Natural killer cell (primary cell): ENCODE measurements around the gene CLEC4F. TPM values are rescaled to one million over a fixed set of nuclear protein-coding genes. Genes with fewer than 3 reads are reported as not detected.

Source experiments
- ATAC-seq, 3 donors: fragments of 150-1000 bp in 2 of 3; fragments of 200-7000 bp in 1 of 3; cut with Tn5 transposase; 1 replicate in 1 of 3; 2 replicates in 2 of 3; pipeline ENCODE4 v1.10.0; 2021; ENCODE audit warnings: mild to moderate bottlenecking in 2 of 3, moderate library complexity in 2 of 3
- DNase-seq, 2 donors: peaks; one replicate each; pipeline versions ENCODE4 v3.0.0 to v3.0.0-alpha.2; 2013 to 2021; ENCODE audit warnings: mixed read lengths in 1 of 2
- H3K27ac ChIP-seq: one replicate; pipeline ENCODE4 v1.5.1; 2013; ENCODE audit warnings: mild to moderate bottlenecking, low read length
- H3K27me3 ChIP-seq: one replicate; pipeline ENCODE4 v1.6.1; 2013; ENCODE audit warnings: low read length; ENCODE audit not compliant: control insufficient read depth, insufficient read depth
- H3K36me3 ChIP-seq: one replicate; pipeline ENCODE4 v1.6.1; 2013; ENCODE audit warnings: low read length; ENCODE audit not compliant: control insufficient read depth, insufficient read depth
- H3K4me1 ChIP-seq: one replicate; pipeline ENCODE4 v1.6.1; 2013; ENCODE audit warnings: low read length; ENCODE audit not compliant: control insufficient read depth, insufficient read depth
- H3K4me3 ChIP-seq: one replicate; pipeline ENCODE4 v1.5.1; 2013; ENCODE audit warnings: low read length
- H3K9me3 ChIP-seq: one replicate; pipeline ENCODE4 v1.6.1; 2013; ENCODE audit warnings: low read length; ENCODE audit not compliant: control insufficient read depth, insufficient read depth
- H3K27ac Mint-ChIP-seq, 2 donors: one replicate each; pipeline ENCODE4 v1.8.0; 2022; ENCODE audit warnings: mild to moderate bottlenecking in 2 of 2, mixed read lengths in 2 of 2, moderate library complexity in 1 of 2
- H3K27me3 Mint-ChIP-seq, 2 donors: one replicate each; pipeline ENCODE4 v1.8.0; 2022; ENCODE audit warnings: low read depth in 2 of 2, mixed read lengths in 2 of 2
- H3K36me3 Mint-ChIP-seq: one replicate; pipeline ENCODE4 v1.8.0; 2022; ENCODE audit warnings: mixed read lengths
- H3K4me1 Mint-ChIP-seq, 2 donors: one replicate each; pipeline ENCODE4 v1.8.0; 2022; ENCODE audit warnings: mixed read lengths in 2 of 2
- H3K4me3 Mint-ChIP-seq: one replicate; pipeline ENCODE4 v1.8.0; 2022; ENCODE audit warnings: mild to moderate bottlenecking, moderate library complexity, mixed read lengths
- H3K9me3 Mint-ChIP-seq, 2 donors: one replicate each; pipeline ENCODE4 v1.8.0; 2022; ENCODE audit warnings: mixed read lengths in 2 of 2
- WGBS: methylation state at CpG from one replicate; pipeline ENCODE4 v1.1.7; 2013; ENCODE audit warnings: missing lambda C conversion rate; ENCODE audit not compliant: insufficient coverage; 5-methylcytosine and 5-hydroxymethylcytosine counted together
- intact Hi-C: fragments of 100-400 bp; cut with micrococcal nuclease; formaldehyde crosslinking; loops from one replicate; pipeline ENCODE4 v1.14.2; 2022
- total RNA-seq, 4 donors: library from RNA; stranded (reverse); fragments of 120-200 nt in 1 of 4; gene quantifications; one replicate each; pipeline versions ENCODE4 v1.2.3 to v1.2.4, GENCODE V29; 2013 to 2022
- TF ChIP-seq, protein P1 (sequence below): fragments of 200-600 bp; IDR thresholded peaks from one replicate; pipeline ENCODE4 v1.8.0; 2022; ENCODE audit warnings: antibody characterized with exemption

CLEC4F gene
- total RNA-seq, 3 donors from 2014 or later (not counting 1 experiment from before 2014, with no cell fraction given): 0.33 to 1.4 (median 0.39) TPM

DNA sequence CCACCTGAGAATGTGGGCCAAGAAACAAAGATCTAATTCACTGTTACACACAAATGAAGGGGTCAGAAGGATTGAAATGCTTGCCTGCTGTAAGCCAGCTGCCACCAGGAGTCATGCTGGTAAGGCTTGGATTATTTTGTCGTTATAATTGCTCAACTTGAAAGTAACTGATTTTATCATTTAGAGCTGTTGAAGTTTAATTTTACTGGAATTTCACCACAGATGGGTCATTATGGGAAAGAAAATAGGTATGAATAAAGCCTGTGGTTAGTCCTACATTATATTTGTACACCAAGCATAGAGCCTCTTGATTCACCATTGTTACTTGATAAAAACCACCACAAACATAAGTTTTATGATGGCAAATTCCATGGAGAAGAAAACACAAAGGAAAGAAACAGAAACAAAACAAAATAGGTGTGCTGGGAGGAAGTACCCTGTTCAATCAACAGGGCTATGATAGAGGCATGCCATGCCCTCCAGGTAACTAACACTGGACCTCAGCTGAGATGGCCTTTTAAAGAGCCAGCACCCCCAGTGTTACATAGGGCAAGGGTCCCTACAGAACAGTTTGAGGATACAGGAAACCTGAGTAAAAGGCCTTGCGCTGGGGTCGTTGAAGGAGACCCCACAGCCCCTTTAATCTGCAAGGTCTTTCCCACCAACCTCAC, 3.0 kb downstream of the CLEC4F start:
- H3K27ac Mint-ChIP-seq: no peak overlapping the region
- no peak overlapping the region for H3K4me3 ChIP-seq
- no peak for ATAC-seq
- no peaks in the 10 kb centered on the region for H3K9me3 ChIP-seq
- peaks cover 10 to 18% of the 10 kb centered on the region in 2 donors for H3K4me1 Mint-ChIP-seq
- H3K9me3 Mint-ChIP-seq: no peaks in the 10 kb centered on the region
- peaks cover 3% of the 10 kb centered on the region for H3K4me1 ChIP-seq
- TF ChIP-seq, protein P1, sequence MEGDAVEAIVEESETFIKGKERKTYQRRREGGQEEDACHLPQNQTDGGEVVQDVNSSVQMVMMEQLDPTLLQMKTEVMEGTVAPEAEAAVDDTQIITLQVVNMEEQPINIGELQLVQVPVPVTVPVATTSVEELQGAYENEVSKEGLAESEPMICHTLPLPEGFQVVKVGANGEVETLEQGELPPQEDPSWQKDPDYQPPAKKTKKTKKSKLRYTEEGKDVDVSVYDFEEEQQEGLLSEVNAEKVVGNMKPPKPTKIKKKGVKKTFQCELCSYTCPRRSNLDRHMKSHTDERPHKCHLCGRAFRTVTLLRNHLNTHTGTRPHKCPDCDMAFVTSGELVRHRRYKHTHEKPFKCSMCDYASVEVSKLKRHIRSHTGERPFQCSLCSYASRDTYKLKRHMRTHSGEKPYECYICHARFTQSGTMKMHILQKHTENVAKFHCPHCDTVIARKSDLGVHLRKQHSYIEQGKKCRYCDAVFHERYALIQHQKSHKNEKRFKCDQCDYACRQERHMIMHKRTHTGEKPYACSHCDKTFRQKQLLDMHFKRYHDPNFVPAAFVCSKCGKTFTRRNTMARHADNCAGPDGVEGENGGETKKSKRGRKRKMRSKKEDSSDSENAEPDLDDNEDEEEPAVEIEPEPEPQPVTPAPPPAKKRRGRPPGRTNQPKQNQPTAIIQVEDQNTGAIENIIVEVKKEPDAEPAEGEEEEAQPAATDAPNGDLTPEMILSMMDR: no peak
- no peaks in the 10 kb centered on the region for H3K27me3 ChIP-seq
- no peak overlapping the region for H3K4me3 Mint-ChIP-seq
- H3K27ac ChIP-seq: no peak overlapping the region
- no peak for DNase-seq
- intact Hi-C loops: no loop called here
- peaks cover 0 to 6% of the 10 kb centered on the region in 2 donors for H3K27me3 Mint-ChIP-seq
- H3K36me3 Mint-ChIP-seq: no peaks in the 10 kb centered on the region
- 89% methylated on average over 3 of the region's 3 CpGs for WGBS
- H3K36me3 ChIP-seq: no peaks in the 10 kb centered on the region

DNA sequence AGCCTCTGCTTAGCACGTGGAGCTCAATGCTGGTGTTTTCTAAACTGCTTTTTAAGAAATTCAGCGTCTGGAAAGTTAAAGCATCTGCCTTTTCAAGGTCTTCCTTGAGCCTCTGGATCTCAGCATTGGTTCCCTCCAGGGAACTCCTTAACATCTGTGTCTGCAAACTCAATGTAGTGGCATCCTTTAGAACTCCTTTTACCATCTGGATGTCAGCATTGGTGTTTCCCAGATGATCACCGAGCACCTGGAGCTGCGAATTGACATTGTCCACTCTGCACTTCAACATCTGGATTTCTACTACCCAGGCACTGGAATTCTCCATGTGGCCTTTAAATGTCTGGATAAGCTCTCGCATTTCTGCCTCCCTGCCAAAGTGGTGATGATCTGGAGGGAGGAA, 3.7 kb downstream of the CLEC4F start:
- H3K36me3 ChIP-seq: no peaks in the 10 kb centered on the region
- Mint-ChIP-seq H3K27me3 (peaks cover 0 to 6% of the 10 kb centered on the region in 2 donors), H3K4me3 (no peak overlapping the region), H3K4me1 (peaks cover 6 to 14% of the 10 kb centered on the region in 2 donors), H3K27ac (no peak overlapping the region), H3K36me3 (no peaks in the 10 kb centered on the region), H3K9me3 (no peaks in the 10 kb centered on the region)
- TF ChIP-seq, protein P1: no peak
- 78% methylated on average over 5 of the region's 5 CpGs for WGBS
- no peaks in the 10 kb centered on the region for H3K9me3 ChIP-seq
- H3K27me3 ChIP-seq: no peaks in the 10 kb centered on the region
- no peak overlapping the region for H3K27ac ChIP-seq
- intact Hi-C loops: no loop called here
- no peak overlapping the region for H3K4me3 ChIP-seq
- no peaks in the 10 kb centered on the region for H3K4me1 ChIP-seq
- ATAC-seq (no peak), DNase-seq (no peak)

DNA sequence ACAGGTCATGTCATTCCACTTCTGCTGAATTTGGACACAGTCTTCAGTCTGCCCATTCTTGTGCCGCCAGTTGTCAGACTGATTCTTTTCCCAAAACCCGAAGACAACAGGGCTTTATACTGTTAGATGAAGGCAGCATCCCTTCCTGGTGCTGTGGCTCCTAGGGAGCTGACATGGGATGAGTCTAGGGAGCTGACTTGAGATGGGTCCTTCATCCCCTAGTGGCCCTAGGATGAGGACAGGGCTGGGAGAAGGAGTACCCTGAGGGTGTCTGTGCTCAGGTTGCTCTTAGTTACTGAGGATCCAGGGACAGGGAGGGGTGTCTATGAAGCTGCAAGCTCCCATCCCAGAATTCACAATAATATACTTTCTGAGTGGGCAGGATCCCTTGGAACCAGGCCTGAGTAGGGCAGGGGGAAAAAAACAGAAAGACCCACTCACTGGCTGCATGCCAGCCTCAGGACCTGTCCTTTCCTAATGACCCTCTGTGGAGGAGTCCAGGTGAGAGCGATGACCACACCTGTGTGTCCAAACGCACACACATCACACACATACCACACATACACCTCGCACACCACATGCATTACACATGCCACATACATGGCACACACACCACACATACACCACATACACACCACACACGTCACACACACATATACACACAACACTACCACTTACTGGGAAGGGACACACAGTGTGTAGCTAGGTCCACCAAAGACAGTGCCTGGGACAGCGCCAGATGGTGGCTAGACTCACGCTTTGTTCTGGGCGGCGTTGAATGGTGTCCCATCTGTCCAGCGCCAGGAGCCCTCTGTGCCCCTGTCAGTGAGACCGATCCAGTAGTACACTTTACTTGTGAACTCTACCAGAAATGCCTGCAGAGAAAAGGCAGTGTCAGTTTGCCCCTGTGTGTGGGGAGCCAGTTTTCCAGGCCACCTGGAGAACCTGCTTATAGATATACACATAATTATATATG, 11.1 kb downstream of the CLEC4F start:
- no peaks in the 10 kb centered on the region for H3K27me3 ChIP-seq
- no peaks in the 10 kb centered on the region for H3K36me3 Mint-ChIP-seq
- no peak overlapping the region for H3K27ac Mint-ChIP-seq
- peak in 1 of 3 donors; percentile 25 for ATAC-seq
- peaks cover 6% of the 10 kb centered on the region for H3K4me1 ChIP-seq
- TF ChIP-seq, protein P1: no peak
- peaks cover 0 to 2% of the 10 kb centered on the region in 2 donors for H3K27me3 Mint-ChIP-seq
- 93% methylated on average over 12 of the region's 12 CpGs for WGBS
- no peaks in the 10 kb centered on the region for H3K9me3 Mint-ChIP-seq
- H3K4me3 ChIP-seq: no peak overlapping the region
- no peak overlapping the region for H3K4me3 Mint-ChIP-seq
- no peak for DNase-seq
- no peak overlapping the region for H3K27ac ChIP-seq
- no peaks in the 10 kb centered on the region for H3K36me3 ChIP-seq
- peaks cover 22 to 26% of the 10 kb centered on the region in 2 donors for H3K4me1 Mint-ChIP-seq
- intact Hi-C loops: no loop called here
- no peaks in the 10 kb centered on the region for H3K9me3 ChIP-seq
